Measurements from ENCODE around the gene ERF. TPM values are rescaled to one million over a fixed set of nuclear protein-coding genes. Genes with fewer than 3 reads are reported as not detected.

Gene ERF
- total RNA-seq, 6 experiments from 2014 or later, result 74.7 to 87.8 (median 78.8) TPM

GRCh38 chr19:42198676-42199439 is 56.1 kb downstream of the ERF start:
- Mint-ChIP-seq H3K27me3 (ENCODE audit: insufficient read depth) (peaks cover 9% of the 10 kb centered on the region), H3K36me3 (ENCODE audit: low read depth) (peaks cover 37% of the 10 kb centered on the region), H3K27ac (peak overlapping the region; percentile 9; the same call in 1 of the 2 replicates), H3K4me3 (no peak overlapping the region), H3K4me1 (ENCODE audit: low read depth) (peaks cover 19% of the 10 kb centered on the region), H3K9me3 (peaks cover 4% of the 10 kb centered on the region; the same call in 1 of the 2 replicates)
- TF ChIP-seq CTCF (IDR thresholded peaks at IDR 0.05), result no peak
- DNase-seq, result no peak

Other genes with a start within 250 kb of the ERF start
- gene GRIK5, start 184.9 kb downstream of the ERF start, total RNA-seq (2021; fragmentation: NEBNext Ultra II Directional; extraction: Animal tissue kit (Norgen Biotek cat#: 25700)), result under 1 TPM in 5 of 6 experiments, not detected in 1; 0.07 to 0.19 (median 0.13) TPM
- gene ZNF574, start 179.0 kb downstream of the ERF start, total RNA-seq (2021; fragmentation: NEBNext Ultra II Directional; extraction: Animal tissue kit (Norgen Biotek cat#: 25700)), result 10 to 100 TPM; 14.0 to 16.5 (median 15.1) TPM
- 10 to 100 TPM in 1 of 6 experiments, 1 to 10 TPM in 5; 6.4 to 11.0 (median 7.8) TPM for gene POU2F2, start 122.7 kb downstream of the ERF start, total RNA-seq (2021; fragmentation: NEBNext Ultra II Directional; extraction: Animal tissue kit (Norgen Biotek cat#: 25700))
- 10 to 100 TPM; 19.2 to 24.9 (median 20.2) TPM for gene DEDD2, start 37.5 kb downstream of the ERF start, total RNA-seq (2021; fragmentation: NEBNext Ultra II Directional; extraction: Animal tissue kit (Norgen Biotek cat#: 25700))
- 10 to 100 TPM; 14.0 to 18.2 (median 16.1) TPM for gene ZNF526, start 34.8 kb downstream of the ERF start, total RNA-seq (2021; fragmentation: NEBNext Ultra II Directional; extraction: Animal tissue kit (Norgen Biotek cat#: 25700))
- gene GSK3A, start 12.5 kb downstream of the ERF start, total RNA-seq (2021; fragmentation: NEBNext Ultra II Directional; extraction: Animal tissue kit (Norgen Biotek cat#: 25700)), result 10 to 100 TPM; 36.3 to 45.5 (median 43.1) TPM
- 10 to 100 TPM; 67.6 to 75.4 (median 73.7) TPM for gene CIC, start 14.1 kb upstream of the ERF start, total RNA-seq (2021; fragmentation: NEBNext Ultra II Directional; extraction: Animal tissue kit (Norgen Biotek cat#: 25700))
- 1 to 10 TPM in 1 of 6 experiments, under 1 TPM in 5; 0.67 to 2.0 (median 0.86) TPM for gene PRR19, start 47.0 kb upstream of the ERF start, total RNA-seq (2021; fragmentation: NEBNext Ultra II Directional; extraction: Animal tissue kit (Norgen Biotek cat#: 25700))
- 10 to 100 TPM; 32.3 to 43.5 (median 40.7) TPM for gene PAFAH1B3, start 47.5 kb upstream of the ERF start, total RNA-seq (2021; fragmentation: NEBNext Ultra II Directional; extraction: Animal tissue kit (Norgen Biotek cat#: 25700))
- under 1 TPM; 0.12 to 0.47 (median 0.34) TPM for gene TMEM145, start 58.2 kb upstream of the ERF start, total RNA-seq (2021; fragmentation: NEBNext Ultra II Directional; extraction: Animal tissue kit (Norgen Biotek cat#: 25700))
- gene MEGF8, start 70.5 kb upstream of the ERF start, total RNA-seq (2021; fragmentation: NEBNext Ultra II Directional; extraction: Animal tissue kit (Norgen Biotek cat#: 25700)), result 10 to 100 TPM; 17.7 to 23.6 (median 18.8) TPM
- gene CNFN, start 135.2 kb upstream of the ERF start, total RNA-seq (2021; fragmentation: NEBNext Ultra II Directional; extraction: Animal tissue kit (Norgen Biotek cat#: 25700)), result under 1 TPM; 0.48 to 0.80 (median 0.68) TPM
- 1 to 10 TPM; 4.7 to 9.2 (median 7.1) TPM for gene LIPE, start 172.3 kb upstream of the ERF start, total RNA-seq (2021; fragmentation: NEBNext Ultra II Directional; extraction: Animal tissue kit (Norgen Biotek cat#: 25700))
- gene CXCL17, start 187.8 kb upstream of the ERF start, total RNA-seq (2021; fragmentation: NEBNext Ultra II Directional; extraction: Animal tissue kit (Norgen Biotek cat#: 25700)), result not detected